VCaP (cell line): ENCODE data around the gene GRIK3.

ENCODE experiments used
- H3K27ac ChIP-seq: fragments of 450-650 bp; 2 replicates; pipeline ENCODE4 v1.5.1; 2017
- TF ChIP-seq, protein P1 (sequence below): fragments of 450-650 bp; conservative IDR thresholded peaks from 2 replicates; pipeline ENCODE4 v1.5.1; 2017; ENCODE audit warnings: mild to moderate bottlenecking, moderate library complexity

GRIK3 gene

DNA sequence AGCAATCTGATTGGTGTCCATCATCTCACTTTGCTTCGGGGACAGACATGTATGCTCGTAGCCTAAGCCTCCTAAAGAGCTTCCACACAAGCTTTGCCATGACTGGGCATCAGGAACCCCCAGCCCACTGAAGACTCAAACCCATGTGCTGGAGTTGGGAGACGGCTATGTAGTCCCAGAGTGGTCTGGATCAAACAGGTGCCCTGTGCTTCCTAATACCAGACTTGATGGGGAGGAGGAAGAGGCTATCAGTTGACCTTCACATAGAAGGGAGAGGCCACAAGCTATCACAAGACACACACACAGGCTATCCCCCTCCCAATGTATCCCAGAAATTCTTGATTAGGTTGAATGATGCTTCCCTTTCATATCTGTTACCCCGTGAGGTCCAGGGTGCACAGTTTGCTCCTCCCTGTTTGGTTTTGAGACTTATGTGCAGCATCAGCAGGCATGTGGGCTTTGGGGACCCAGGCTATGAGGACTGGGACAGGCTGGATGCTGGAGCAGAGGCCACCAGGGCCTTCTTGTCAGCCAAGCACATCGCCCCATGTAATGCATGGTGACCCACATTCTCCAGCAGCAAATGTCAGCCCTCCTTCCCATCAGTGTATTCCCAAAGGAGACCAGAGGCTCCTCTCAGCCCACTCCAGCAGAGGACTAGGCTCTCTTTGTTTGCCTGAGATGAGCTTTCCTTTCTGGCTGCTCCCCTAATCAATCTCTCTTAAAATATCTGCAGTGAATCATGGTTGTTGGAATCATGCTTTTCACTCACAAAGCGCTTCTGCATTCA lies 159.8 kb downstream of the GRIK3 start:
- TF ChIP-seq, protein P1, sequence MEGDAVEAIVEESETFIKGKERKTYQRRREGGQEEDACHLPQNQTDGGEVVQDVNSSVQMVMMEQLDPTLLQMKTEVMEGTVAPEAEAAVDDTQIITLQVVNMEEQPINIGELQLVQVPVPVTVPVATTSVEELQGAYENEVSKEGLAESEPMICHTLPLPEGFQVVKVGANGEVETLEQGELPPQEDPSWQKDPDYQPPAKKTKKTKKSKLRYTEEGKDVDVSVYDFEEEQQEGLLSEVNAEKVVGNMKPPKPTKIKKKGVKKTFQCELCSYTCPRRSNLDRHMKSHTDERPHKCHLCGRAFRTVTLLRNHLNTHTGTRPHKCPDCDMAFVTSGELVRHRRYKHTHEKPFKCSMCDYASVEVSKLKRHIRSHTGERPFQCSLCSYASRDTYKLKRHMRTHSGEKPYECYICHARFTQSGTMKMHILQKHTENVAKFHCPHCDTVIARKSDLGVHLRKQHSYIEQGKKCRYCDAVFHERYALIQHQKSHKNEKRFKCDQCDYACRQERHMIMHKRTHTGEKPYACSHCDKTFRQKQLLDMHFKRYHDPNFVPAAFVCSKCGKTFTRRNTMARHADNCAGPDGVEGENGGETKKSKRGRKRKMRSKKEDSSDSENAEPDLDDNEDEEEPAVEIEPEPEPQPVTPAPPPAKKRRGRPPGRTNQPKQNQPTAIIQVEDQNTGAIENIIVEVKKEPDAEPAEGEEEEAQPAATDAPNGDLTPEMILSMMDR, result no peak

DNA sequence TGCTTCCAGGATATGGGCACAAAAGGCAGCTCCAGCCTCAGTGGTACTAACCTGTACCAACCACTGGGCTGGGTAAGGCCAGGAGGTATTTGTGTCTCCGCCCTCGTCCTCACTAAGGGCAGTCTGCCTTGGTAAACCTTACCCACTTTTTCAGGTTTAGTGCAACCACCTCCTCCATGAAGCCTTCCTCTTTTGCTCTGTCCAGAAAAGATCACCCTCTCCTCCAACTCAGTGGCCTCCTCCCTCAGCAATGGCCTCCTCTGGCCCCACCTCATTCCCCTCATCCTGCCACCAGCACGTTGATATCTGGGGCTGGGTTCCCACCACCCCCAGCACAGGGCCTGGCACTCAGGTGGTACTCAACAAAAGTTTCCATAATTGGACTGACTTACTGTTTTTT lies 161.5 kb downstream of the GRIK3 start:
- no peak overlapping the region for H3K27ac ChIP-seq
- TF ChIP-seq, protein P1, result no peak

More for the DNA sequence above, 159.8 kb downstream of the GRIK3 start:
- no peak overlapping the region for H3K27ac ChIP-seq

DNA sequence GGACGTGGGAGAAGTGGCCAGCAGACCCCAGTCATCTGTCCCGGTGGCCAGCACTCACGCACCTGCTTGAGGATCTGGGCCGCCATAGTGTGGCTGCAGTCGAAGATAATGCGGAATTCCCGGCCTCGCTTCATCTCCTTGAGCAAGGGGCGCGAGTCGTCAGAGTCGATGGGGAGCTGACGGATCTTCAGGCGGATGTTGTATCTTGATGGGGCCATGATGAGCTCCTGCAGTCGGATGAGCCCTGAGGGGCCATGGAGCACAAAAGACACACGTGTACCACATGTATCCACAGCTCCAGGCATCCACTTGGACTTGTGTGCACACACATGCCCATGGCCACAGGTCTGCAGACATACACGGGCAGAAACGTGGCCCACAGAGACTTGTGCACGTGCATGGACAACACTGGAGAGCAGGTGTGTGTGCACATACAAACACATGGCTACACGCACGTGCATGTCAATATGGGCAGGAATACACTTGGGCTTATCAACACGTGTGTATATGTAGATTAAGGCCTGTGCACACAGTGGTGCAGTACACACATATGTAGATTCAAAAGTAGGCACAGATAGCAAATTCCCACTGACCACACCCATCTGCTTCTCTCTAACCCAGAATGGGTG lies 162.1 kb downstream of the GRIK3 start:
- TF ChIP-seq, protein P1, result no peak

DNA sequence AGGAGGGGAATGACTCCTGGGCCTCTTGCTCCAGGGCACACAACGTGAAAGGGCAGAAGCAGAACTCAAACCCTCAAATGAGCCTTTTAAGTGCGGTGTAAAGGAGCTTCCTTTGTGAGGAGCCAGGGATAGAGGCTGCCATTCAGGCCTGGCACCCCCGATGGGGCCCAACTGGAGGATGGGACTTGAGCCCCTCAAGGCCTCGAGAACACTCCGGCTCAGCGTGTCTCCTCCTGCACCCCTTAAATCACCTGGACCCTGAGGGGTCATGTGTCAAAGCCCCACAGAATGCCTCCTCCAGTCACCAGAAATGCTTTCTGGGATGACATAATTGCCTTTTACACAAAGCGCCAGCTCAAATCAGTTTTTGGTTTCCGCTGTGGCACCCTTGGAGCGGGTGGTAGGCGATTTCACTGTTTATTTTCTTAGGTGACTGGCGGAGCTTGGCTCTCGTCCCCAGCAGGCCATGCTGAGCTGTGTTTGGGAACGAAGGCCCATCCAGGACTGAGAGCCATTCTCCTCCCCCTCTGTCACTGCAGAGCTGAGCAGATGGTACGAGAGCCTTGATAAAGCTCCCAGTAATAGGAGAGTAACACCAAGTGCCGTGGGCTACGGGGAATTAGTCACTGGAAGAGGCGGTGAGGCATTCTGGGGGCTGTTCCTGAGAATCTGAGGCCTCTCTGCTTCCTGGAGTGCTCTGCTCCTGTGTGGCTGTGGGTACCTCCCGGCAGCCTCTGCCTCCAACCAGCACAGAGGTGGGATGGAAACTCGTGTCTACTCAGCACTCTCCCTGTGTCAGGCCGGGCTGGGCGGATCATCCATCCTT lies 163.0 kb downstream of the GRIK3 start:
- TF ChIP-seq, protein P1, result no peak
- no peak overlapping the region for H3K27ac ChIP-seq

More for the DNA sequence above, 162.1 kb downstream of the GRIK3 start:
- no peak overlapping the region for H3K27ac ChIP-seq

DNA sequence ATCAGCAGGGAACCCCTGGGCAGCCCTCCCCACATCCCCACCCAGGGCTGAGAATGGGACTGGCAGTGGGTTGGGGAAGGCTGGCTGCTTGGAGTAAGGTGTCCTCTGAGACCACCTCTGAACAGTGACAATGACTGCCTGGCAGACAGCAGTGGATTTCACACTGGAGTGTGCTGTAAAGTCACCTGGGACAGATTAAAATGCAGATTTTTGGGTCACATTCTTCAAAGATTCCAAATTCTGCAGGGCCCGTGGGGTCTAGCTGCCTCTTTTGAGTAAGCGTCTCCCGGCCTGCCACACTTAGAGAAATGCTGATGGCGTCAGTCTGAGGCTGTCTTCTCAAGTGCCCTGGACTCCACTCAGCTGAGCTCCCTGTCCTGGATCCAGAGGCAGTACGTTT lies 164.5 kb downstream of the GRIK3 start:
- no peak overlapping the region for H3K27ac ChIP-seq
- TF ChIP-seq, protein P1, result no peak

DNA sequence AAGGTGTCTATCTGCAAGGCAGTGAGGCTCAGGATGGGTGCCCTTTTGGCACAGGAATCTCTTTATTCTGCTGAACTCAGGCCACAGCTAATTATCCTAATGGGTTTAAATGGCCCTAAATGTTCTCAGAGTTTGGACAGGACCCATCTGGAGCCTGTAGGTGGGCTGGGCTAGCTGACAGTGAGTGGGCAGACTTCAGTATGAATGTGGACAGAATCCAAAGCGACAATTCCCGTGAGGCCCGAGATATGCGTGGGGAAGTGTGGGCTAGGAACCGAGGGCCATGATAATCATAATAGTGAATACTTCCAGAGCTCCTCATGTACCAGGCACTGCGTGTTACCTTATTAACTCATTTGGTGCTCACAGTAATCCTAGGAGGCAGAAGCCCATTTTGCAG lies 165.3 kb downstream of the GRIK3 start:
- TF ChIP-seq, protein P1, result no peak
- no peak overlapping the region for H3K27ac ChIP-seq

DNA sequence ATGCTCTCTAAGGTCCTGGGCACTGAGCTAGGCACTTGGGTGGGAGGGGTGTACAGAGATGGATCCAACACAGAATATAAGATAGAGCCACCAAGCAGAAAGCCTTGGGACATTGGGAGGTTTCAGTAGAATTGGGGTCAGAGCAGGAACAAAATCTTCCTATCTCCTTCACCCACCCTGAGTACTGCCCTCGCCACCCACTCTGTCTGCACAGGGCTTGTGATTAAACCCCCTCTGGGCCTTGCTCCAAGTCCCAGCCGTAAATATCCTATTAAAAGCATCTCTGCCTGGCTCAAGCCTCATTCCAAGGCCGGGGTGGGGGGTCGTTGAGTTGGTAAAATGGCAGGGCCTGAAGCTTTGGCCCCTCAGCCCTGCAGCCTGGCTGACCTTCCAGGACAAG lies 166.7 kb downstream of the GRIK3 start:
- TF ChIP-seq, protein P1, result no peak
- H3K27ac ChIP-seq, result no peak overlapping the region
